Spleen (tissue), 11 donors: ENCODE data around the gene SPRR2B. TPM values are rescaled to one million over a fixed set of nuclear protein-coding genes. Genes with fewer than 3 reads are reported as not detected.
"Not testable (repeated sequence)": the region's sequence is repeated elsewhere in the genome, so short reads cannot be mapped to it uniquely, and the experiment has no call there.

ENCODE experiments used
- DNase-seq: peaks from one replicate; pipeline ENCODE4 v3.0.0-alpha.2; 2020
- H3K27ac ChIP-seq, 8 donors: fragments of 200-600 bp; sonication (generic) in 7 of 8; 1 replicate in 4 of 8; 2 replicates in 4 of 8; pipeline versions ENCODE4 v1.5.0 to v1.8.0; 2016 to 2021; ENCODE audit warnings: inconsistent platforms in 4 of 8, mild to moderate bottlenecking in 4 of 8, moderate library complexity in 1 of 8
- H3K27me3 ChIP-seq, 7 donors: fragments of 200-600 bp; sonication (generic) in 6 of 7; replicated peaks in 1 of 7; 1 replicate in 4 of 7; 2 replicates in 3 of 7; pipeline versions ENCODE4 v1.5.0 to v1.8.0; 2016 to 2021; ENCODE audit warnings: inconsistent platforms in 3 of 7, mild to moderate bottlenecking in 1 of 7
- H3K36me3 ChIP-seq, 6 donors: fragments of 200-600 bp; sonication (generic) in 5 of 6; 1 replicate in 4 of 6; 2 replicates in 2 of 6; pipeline versions ENCODE4 v1.5.0 to v1.8.0; 2016 to 2021; ENCODE audit warnings: inconsistent platforms in 2 of 6
- H3K4me1 ChIP-seq, 6 donors: fragments of 200-600 bp; sonication (generic) in 5 of 6; 1 replicate in 3 of 6; 2 replicates in 3 of 6; pipeline versions ENCODE4 v1.5.0 to v1.8.0; 2016 to 2021; ENCODE audit warnings: inconsistent platforms in 3 of 6
- H3K4me3 ChIP-seq, 8 donors: fragments of 200-600 bp; sonication (generic) in 7 of 8; 1 replicate in 4 of 8; 2 replicates in 4 of 8; pipeline versions ENCODE4 v1.5.0 to v1.8.0; 2016 to 2021; ENCODE audit warnings: inconsistent platforms in 4 of 8, mild to moderate bottlenecking in 4 of 8, moderate library complexity in 2 of 8
- H3K9me3 ChIP-seq, 8 donors: fragments of 200-600 bp; sonication (generic) in 7 of 8; 1 replicate in 4 of 8; 2 replicates in 4 of 8; pipeline versions ENCODE4 v1.5.0 to v1.8.0; 2016 to 2021; ENCODE audit warnings: inconsistent platforms in 4 of 8
- CTCF ChIP-seq, 11 experiments: fragments of 200-600 bp in 7 of 11; fragments of 450-650 bp in 4 of 11; sonication (generic) in 4 of 11; IDR thresholded peaks in 8 of 11; conservative IDR thresholded peaks in 3 of 11; 1 replicate in 7 of 11; 2 replicates in 4 of 11; pipeline versions ENCODE4 v1.4.0 to v1.8.0; 2016 to 2021; ENCODE audit warnings: antibody characterized with exemption in 11 of 11, inconsistent platforms in 4 of 11, mild to moderate bottlenecking in 1 of 11
- POLR2A ChIP-seq, 3 donors: fragments of 450-650 bp; IDR thresholded peaks; one replicate each; pipeline ENCODE4 v1.5.1; 2017; ENCODE audit warnings: antibody characterized with exemption in 3 of 3, mild to moderate bottlenecking in 1 of 3
- POLR2AphosphoS5 ChIP-seq, 3 donors: sonication (generic); formaldehyde crosslinking; IDR thresholded peaks; one replicate each; pipeline ENCODE4 v1.5.1; 2017; ENCODE audit warnings: antibody characterized with exemption in 3 of 3
- WGBS, 5 donors: extraction: QIAGEN DNeasy Blood & Tissue Kit in 3 of 5; methylation state at CpG; one replicate each; pipeline versions ENCODE4 v1.1.5 to v1.1.7; 2013 to 2018; 5-methylcytosine and 5-hydroxymethylcytosine counted together
- intact Hi-C: fragments of 100-400 bp; cut with DNase I; formaldehyde crosslinking; loops from one replicate; pipeline ENCODE4 v1.15.0; 2023; ENCODE audit warnings: low total_unique reads
- polyA plus RNA-seq, 3 donors: library from polyadenylated mRNA; stranded (reverse); fragments of 200-250 nt; gene quantifications; one replicate each; pipeline ENCODE4 v1.2.1, GENCODE V29; 2013
- total RNA-seq, 7 donors: library from RNA; depleted of rRNA in 3 of 7; stranded (reverse); fragments of >200 nt in 3 of 7; fragmentation: NEBNext Ultra II Directional in 4 of 7; extraction: Animal tissue kit (Norgen Biotek cat#: 25700) in 4 of 7; gene quantifications; one replicate each; pipeline versions ENCODE4 v1.1.0 to v1.2.1, GENCODE V29; 2016 to 2021
- donor health status: healthy with polysubstance abuse.
- donor health status: DM: no; HTN: no; CAD: no; lungs with moderate emphysema.
- donor health status: DM: no; HTN: no; CAD: no.
- donor health status: Bipolar disorder and iron deficiency.
- donor health status: healthy.
- donor health status: DM: no; HTN: no; CAD: no.
- donor health status: DM: yes; HTN: yes; CAD: no.

Gene SPRR2B
- total and polyA plus RNA-seq, 10 donors, result not detected

DNA sequence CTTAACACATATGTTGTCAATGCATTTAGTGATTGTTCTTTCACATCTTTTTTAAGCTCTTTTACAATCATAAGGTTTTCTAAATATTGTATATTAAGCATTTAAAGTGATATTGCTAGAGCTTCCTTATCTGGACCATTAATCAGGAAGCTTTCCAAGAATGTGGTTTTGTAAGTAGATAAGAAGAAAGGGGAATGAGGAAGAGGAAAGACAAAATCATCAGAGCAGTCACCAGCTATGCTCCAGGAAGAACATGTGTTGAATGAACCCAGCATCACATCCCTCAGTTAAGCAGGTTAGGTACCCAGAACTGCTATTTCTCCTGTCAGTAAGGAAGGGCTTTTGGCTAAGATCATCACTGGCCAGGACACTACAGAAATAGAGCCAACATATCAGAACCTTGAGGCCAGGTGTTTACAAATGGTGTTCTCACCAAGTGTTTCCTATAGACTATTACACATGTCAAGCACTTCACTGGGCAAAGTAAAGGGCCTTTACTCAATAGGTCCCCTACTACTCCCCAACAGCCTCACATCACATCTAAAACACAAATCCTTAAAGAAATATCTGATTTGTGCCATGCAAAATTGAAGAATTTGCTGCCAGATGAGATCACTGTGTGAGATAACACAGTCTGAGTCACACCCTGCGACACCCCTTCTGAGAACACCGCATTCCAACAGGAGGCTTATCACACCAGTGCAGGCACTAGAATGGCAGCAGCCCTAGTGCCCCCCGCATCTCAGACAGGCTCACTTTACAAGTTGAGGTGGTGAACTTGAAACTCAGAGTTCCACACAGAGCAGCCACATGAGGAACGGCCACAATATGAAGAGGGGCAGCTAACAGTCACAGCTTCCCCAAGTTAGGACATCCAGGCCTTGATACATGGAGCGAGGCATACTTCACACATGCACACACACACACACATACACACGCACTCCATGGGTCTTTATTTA lies 12.3 kb downstream of the SPRR2B start:
- H3K4me3 ChIP-seq, result no peak overlapping the region
- no peak overlapping the region for H3K27ac ChIP-seq
- WGBS, 5 donors, result 56 to 72% (median 68%) methylated on average over 6 of the region's 6 CpGs
- TF ChIP-seq POLR2AphosphoS5 (IDR thresholded peaks at IDR 0.05), result no peak
- H3K9me3 ChIP-seq, result no peaks in the 10 kb centered on the region
- H3K36me3 ChIP-seq, result no peaks in the 10 kb centered on the region
- no peaks in the 10 kb centered on the region for H3K4me1 ChIP-seq
- intact Hi-C loops, result no loop called here
- DNase-seq, result no peak
- peaks cover 0 to 29% (median 0%) of the 10 kb centered on the region in 7 donors for H3K27me3 ChIP-seq

DNA sequence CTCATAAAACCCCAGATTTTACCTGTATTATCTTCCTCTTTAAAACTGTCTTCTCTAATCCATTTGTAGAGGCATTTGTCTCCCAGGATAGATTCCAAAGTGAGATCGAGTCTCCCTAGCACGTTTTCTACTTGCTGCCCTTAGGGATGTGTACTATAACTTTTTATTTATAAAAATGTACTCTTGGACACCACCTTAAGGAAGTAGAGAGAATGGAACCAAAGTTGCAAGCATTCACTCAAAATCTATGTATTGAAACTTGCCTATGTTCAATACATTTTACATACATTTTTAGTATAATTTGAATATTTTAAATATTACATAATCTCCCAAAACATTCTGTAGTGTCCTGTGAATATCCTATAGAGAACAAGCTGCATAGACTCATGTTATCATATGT lies 13.3 kb downstream of the SPRR2B start:
- Histone ChIP-seq H3K27me3 (peaks cover 0 to 29% (median 0%) of the 10 kb centered on the region in 7 donors), H3K36me3 (no peaks in the 10 kb centered on the region), H3K27ac (no peak overlapping the region), H3K4me3 (no peak overlapping the region), H3K9me3 (peaks cover 0 to 3% (median 0%) of the 10 kb centered on the region in 8 donors), H3K4me1 (no peaks in the 10 kb centered on the region)
- 63 to 77% (median 73%) methylated on average over 2 of the region's 2 CpGs for WGBS, 5 donors
- no peak for DNase-seq
- TF ChIP-seq POLR2A (IDR thresholded peaks at IDR 0.05) (no peak), CTCF (IDR thresholded peaks at IDR 0.05 in 8 of 11, conservative IDR thresholded peaks at IDR 0.05 in 3 of 11) (no peak), POLR2AphosphoS5 (IDR thresholded peaks at IDR 0.05) (no peak)
- intact Hi-C loops, result no loop called here

DNA sequence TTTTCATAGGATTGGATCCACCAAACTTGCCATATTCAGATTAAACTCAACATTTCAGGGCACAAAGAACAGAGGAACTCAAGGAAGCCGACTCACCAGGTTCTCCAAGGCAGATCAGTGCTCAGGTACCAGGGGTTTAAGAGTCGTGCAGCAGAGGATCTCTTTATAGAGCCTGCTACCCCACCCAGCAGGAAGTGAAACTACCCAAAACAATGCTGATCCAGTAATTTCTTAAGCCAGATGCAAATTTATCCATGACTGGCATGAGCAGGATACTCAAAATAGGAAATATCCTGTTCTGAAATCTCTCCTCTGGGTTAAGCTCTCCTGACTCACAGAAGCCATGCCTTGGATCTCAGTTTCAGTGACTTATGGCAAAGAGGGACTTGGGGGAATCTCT lies 14.0 kb downstream of the SPRR2B start, which contains the start of gene SPRR2A:
SPRR2A (minus strand) TSS at position 138 of the 400 bp plus-strand sequence. CDS start 777 bp downstream, outside the sequence.
- WGBS, 5 donors, result 46 to 69% (median 58%) methylated on average over 2 of the region's 2 CpGs
- peaks cover 0 to 4% (median 0%) of the 10 kb centered on the region in 8 donors for H3K9me3 ChIP-seq
- H3K27ac ChIP-seq, result no peak within 1 kb of the TSS
- peaks cover 0 to 25% (median 0%) of the 10 kb centered on the region in 7 donors for H3K27me3 ChIP-seq
- intact Hi-C loops, result no loop called here
- no peak for DNase-seq
- no peaks in the 10 kb centered on the region for H3K4me1 ChIP-seq
- no peaks in the 10 kb centered on the region for H3K36me3 ChIP-seq
- no peak within 1 kb of the TSS for H3K4me3 ChIP-seq
- TF ChIP-seq POLR2A (IDR thresholded peaks at IDR 0.05) (no peak), POLR2AphosphoS5 (IDR thresholded peaks at IDR 0.05) (no peak), CTCF (IDR thresholded peaks at IDR 0.05 in 8 of 11, conservative IDR thresholded peaks at IDR 0.05 in 3 of 11) (no peak)

GRCh38 chr1:153056111-153056510 lies 15.3 kb downstream of the SPRR2B start:
- 56 to 64% (median 58%) methylated on average over 3 of the region's 3 CpGs for WGBS, 5 donors
- DNase-seq, result not testable (repeated sequence)

DNA sequence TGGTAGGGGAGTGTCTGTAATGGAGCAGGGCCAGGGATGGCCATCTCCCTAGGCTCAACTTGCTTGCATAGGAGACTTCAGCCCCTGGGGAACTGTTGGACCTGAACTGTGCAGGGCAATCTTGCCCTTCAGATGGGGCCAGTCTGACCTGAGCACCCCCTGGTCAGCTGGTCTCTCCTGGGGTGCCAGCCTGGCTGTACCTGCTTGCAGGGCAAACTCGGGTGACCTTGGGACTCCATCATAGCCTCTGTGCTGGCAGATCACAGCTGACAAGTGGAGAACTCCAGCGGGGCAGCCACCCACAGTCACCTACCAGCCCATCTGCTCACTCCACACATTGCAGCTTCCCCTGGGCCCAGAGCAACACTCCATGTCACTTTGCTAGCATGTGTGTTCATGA lies 22.2 kb downstream of the SPRR2B start:
- no peak for TF ChIP-seq POLR2A (IDR thresholded peaks at IDR 0.05)
- TF ChIP-seq POLR2AphosphoS5 (IDR thresholded peaks at IDR 0.05), result no peak
- no peak for TF ChIP-seq CTCF (IDR thresholded peaks at IDR 0.05 in 8 of 11, conservative IDR thresholded peaks at IDR 0.05 in 3 of 11)
- no peak for DNase-seq
- no peaks in the 10 kb centered on the region for H3K4me1 ChIP-seq
- peaks cover 0 to 4% (median 0%) of the 10 kb centered on the region in 8 donors for H3K9me3 ChIP-seq
- H3K36me3 ChIP-seq, result no peaks in the 10 kb centered on the region
- no peak overlapping the region for H3K4me3 ChIP-seq
- 71 to 94% (median 82%) methylated on average over 1 to 2 of the region's 2 CpGs for WGBS, 5 donors
- peaks cover 0 to 40% (median 0%) of the 10 kb centered on the region in 7 donors for H3K27me3 ChIP-seq
- intact Hi-C loops, result no loop called here
- no peak overlapping the region for H3K27ac ChIP-seq

More at GRCh38 chr1:153056111-153056510, 15.3 kb downstream of the SPRR2B start:
- intact Hi-C loops, H3K36me3 ChIP-seq, H3K9me3 ChIP-seq, H3K4me1 ChIP-seq, H3K27ac ChIP-seq, H3K4me3 ChIP-seq: not testable (repeated sequence)
- H3K27me3 ChIP-seq, result peaks cover 0 to 29% (median 0%) of the 10 kb centered on the region in 7 donors
